HG03558 (cell line): ENCODE data around the gene KCNJ9.
"Not testable (repeated sequence)": the region's sequence is repeated elsewhere in the genome, so short reads cannot be mapped to it uniquely, and the experiment has no call there.

Experiments used
- ATAC-seq: cut with Tn5 transposase; IDR thresholded peaks from one replicate; pipeline ENCODE4 v1.9.1; 2021; ENCODE audit warnings: moderate number of reproducible peaks; ENCODE audit not compliant: unreplicated experiment; ENCODE audit errors: extremely low read depth

KCNJ9 gene

DNA sequence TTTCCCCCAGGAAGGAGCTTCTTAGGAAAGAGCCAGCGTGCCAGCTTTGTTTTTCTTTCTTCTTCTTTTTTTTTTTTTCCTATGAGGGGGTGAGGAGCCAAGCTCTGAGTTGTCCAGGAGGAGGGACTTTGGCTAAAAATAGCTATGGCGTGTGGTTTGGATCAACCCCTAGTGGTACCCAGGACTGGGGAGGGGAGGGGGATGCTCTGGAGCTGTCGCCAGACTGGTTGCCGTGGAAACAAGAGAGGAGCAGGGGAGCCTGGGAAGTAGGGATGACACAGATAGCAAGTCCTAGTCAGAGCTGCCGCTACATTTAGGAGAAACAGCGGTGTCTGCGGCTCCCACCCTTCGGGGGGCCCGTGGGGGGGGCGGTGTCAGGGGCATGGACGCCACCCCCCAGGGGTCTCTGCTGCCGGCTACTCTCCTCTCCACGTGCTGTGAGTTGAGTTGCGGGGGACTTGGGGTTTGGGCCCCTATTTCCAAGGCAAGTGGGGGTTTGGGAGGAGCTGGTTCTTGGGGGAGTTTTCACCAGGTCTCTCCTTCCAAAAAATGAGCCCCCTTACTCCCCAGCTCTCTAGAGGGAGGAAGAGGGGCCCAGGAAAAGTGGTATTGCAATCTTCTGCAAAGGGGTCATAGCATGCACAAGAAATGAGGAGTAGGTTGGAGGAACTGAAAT is at the start of gene KCNJ9:
KCNJ9 (plus strand) TSS at position 278 of the 676 bp plus-strand sequence. CDS start 2,493 bp downstream, outside the sequence.
- ATAC-seq: no peak

GRCh38 chr1:160032165-160032820 is 49.0 kb upstream of the KCNJ9 start:
- ATAC-seq: no peak

DNA sequence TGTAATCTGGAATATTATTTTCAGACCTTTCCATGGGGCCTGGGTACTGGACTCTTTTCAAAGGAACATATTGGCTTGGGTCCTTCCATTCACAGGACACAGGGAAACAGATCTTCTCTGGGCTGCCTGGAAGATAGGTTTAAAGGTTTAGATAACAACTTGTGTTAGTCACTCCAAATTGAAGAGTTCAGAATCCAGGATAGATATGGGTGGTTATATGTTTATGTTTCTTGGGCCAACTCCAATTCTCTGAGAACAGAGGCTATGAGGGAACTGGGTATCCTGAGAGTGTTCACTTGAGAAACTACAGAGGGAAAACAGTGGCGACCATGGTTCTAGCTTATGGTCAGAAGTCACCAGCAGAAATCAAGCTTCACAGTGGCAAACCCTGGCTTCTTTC is 40.9 kb upstream of the KCNJ9 start:
- no peak for ATAC-seq

DNA sequence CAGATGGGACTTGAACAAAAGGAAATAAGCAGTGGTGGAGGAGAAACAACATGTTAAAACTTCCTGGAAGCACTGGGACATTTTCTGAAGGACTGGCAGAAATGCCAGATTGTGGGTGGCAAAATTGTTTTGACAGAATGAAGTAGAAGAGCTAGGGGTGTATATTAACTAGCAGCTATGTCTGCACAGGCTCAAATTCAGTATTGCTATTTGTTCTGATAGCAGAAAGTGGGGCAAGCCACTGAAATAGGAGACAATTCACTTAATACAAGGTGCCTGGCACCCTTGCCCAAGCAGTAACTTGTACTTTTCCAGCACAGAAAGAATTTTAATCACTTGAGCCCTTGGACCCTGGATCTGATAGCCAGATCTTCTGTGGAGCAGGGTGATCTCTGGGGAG is 37.8 kb upstream of the KCNJ9 start:
- no peak for ATAC-seq

- no peak for ATAC-seq
Observed at GRCh38 chr1:160045653-160046052, 35.7 kb upstream of the KCNJ9 start.

DNA sequence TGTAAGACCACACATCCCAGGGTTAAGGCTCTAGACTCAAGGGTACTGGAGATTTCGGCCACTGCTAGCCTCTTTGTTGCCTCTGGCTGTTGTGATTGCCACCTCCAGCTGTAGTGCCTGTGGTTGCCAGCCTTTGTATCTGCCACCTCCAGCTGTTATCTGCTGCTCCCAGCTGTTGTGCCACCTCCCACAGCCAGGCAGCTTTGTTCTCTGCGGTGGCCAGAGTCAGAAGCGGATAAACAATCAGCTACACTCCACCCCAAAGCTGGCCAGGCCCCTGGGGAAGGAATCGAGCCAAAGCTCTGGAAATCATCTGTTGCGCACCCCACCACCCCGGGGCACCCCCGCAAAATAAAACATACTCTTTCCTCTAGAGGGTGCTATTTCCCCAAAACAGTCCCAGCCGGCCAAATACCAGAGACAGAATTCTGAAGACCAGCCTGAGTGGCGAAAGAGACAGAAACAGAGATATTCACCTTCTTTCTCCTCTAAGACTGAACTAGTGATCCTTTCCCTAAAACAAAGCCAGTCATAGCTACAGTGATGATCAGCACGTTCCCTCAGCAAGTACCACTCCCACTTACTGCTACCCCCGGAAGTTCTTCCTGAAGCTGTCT is 34.7 kb upstream of the KCNJ9 start:
- ATAC-seq: no peak

DNA sequence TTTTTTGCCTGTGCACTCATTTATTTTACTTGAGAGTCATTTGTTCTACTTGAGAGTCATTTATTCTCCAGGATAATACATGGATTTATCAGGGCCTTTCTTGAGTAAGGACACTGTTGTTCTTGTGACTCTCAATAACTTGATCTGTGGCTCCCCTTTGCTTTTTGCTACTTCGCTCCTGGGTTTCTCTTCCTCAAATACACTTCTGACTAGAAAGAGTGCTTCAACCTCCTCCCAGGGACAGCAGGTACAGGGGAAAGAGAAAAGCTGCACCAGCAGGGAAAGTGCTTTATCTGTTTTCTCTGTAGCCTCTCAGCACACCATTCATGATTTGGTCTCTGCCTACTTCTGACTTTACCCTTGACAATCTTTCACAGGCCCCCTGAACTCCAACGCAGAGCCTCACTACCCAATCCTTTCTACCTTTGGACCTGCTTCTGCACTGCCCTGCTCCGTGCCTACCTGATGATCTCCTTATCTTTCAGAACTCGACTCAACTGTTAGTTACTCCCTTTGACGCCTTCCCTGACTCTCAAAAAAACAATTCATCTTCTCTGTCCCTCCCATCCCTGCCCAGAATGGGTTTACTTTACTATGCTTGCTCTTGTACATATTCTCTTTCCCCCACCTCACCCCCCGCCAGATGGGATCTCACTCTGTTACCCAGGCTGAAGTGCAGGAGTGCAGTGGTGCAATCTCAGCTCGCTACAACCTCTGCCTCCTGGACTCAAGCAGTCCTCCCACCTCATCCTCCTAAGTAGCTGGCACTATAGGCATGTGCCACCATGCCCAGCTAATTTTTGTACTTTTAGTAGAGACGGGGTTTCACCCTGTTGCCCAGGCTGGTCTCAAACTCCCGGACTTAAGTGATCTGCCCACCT is 34.0 kb upstream of the KCNJ9 start:
- ATAC-seq: no peak

DNA sequence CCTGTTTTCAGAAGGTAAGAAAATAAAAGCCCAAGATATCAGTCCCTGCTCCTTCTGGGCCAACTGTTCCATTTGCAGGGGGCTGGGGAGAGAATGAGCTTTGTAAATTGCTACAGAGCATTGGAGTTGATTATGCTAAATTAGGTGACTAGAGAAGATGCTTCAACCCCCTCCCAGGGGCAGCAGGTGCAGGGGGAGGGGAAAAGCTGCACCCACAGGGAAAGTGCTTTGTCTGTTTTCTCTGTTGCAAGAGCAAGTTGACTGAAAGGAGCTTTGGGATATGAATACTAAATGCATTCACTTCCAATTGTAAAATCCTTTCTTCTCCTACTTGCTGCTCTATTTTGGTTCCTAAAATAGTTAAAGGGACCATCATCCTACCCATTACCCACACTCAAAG is 33.0 kb upstream of the KCNJ9 start:
- ATAC-seq: no peak

- no peak for ATAC-seq
Observed at GRCh38 chr1:160049101-160049500, 32.2 kb upstream of the KCNJ9 start.

DNA sequence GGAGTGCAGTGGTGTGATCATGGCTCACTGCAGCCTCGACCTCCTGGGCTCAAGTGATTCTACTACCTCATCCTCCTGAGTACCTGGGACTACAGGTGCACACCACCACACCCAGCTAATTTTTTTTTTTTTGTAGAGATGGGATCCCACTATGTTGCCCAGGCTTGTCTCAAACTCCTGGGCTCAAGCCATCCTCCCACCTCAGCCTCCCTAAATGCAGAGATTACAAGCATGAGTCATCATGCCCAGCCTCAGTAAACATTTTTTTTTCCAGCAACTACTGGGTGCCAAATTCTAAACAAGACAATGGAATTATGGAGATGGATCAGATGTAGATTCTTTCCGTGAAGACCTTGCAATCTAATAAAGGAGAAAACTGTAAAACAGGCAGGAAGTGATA is 31.2 kb upstream of the KCNJ9 start:
- not testable (repeated sequence) for ATAC-seq

GRCh38 chr1:160050619-160051018 is 30.7 kb upstream of the KCNJ9 start:
- no peak for ATAC-seq

GRCh38 chr1:160052936-160053335 is 28.4 kb upstream of the KCNJ9 start:
- no peak for ATAC-seq

DNA sequence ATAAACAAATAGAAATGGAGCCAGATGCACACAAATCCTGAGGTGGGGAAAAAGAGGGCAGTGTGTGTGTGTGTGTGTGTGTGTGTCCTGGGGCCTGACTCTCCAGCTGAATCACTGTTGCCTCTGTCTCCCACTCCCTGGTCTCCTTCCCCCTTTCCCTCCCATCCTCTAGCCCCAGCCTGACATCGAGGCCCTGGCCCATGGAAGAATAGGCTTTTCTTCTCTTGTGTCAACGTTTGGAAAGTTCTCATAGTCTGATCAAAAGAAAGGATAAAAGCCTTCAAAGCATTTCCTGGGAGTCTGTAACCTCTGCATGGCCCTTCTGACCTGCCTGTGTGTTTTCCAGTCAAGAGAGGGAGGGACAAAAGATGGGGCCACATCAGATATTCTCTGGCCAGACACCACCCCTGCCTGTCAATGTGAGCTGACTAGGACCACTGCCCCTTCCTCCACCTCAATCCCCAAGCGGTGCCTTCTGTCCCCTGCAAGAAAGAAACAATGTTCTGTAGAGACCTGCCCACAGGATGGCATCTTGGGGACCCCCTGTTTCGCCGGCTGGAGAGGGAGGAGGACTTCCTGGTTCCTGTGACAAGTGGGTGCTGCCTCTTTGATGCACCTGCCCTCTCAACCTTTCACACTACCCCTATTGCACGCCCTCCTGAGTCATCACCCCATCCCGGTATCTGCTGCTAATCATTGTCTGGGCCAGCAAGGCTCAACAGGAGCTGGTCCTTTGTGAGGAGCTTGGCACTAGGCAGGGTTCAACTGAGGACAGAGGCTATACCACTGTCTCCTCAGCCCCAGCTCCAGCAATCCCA is 27.6 kb upstream of the KCNJ9 start:
- ATAC-seq: no peak

GRCh38 chr1:160056648-160057169 is 24.6 kb upstream of the KCNJ9 start:
- no peak for ATAC-seq

- ATAC-seq: no peak
Observed at GRCh38 chr1:160058087-160058486, 23.3 kb upstream of the KCNJ9 start.

- ATAC-seq: no peak
Observed at GRCh38 chr1:160061369-160062229, 19.7 kb upstream of the KCNJ9 start.

GRCh38 chr1:160062230-160062532 is 19.2 kb upstream of the KCNJ9 start:
- no peak for ATAC-seq

DNA sequence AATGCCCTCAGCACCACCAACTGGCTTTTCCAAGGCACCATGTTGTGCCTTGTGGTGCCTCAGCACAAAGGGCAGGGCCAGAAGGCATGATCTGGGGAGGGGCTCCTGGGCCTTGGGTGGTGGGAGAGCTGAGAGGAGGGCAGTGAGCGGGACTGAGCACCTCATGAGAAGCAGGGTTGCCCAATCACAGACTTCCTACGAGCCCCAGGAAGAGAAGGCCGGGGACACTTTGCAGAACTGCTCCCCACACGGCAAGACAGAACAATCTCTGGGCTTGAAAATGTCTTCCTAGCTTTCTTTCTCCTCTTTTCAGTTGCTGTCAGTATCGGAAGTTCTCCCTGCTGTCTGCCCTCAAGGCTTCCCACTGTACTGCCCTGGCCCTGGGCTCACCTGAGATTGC is 18.2 kb upstream of the KCNJ9 start:
- ATAC-seq: no peak

DNA sequence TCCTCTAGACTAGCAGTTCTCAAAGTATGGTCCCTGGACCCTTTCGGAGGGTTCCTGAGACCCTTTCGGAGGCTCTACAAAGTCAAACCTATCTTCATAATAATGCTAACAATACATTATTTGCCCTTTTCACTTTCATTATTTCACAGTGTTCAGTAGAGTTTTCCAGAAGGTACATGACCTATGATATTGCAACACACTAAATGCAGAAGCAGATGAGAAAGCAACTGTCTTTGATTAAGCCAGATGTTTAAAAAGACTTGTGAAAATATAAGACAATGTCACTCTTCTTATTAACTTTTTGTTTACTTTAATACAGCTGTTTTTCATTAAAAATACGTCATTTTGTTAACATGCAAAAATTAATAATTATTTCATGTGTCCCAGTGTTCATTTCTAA is 17.2 kb upstream of the KCNJ9 start:
- no peak for ATAC-seq
